A673 (cell line): ENCODE results near the gene RPP25L.

Experiments
- CTCF ChIP-seq: fragments of 300-800, 200-600 bp; sonication (generic); conservative IDR thresholded peaks from 2 replicates; pipeline ENCODE4 v1.5.1; 2017; ENCODE audit warnings: low read depth, mild to moderate bottlenecking, antibody characterized with exemption, low read length, moderate library complexity, mixed read lengths
- EZH2 ChIP-seq: fragments of 200-600 bp; sonication (generic); IDR thresholded peaks from 2 replicates; pipeline ENCODE4 v1.6.1; 2017; ENCODE audit warnings: borderline replicate concordance, low read depth, mild to moderate bottlenecking, mixed read lengths, antibody characterized with exemption, low read length; ENCODE audit not compliant: poor library complexity, severe bottlenecking

DNA sequence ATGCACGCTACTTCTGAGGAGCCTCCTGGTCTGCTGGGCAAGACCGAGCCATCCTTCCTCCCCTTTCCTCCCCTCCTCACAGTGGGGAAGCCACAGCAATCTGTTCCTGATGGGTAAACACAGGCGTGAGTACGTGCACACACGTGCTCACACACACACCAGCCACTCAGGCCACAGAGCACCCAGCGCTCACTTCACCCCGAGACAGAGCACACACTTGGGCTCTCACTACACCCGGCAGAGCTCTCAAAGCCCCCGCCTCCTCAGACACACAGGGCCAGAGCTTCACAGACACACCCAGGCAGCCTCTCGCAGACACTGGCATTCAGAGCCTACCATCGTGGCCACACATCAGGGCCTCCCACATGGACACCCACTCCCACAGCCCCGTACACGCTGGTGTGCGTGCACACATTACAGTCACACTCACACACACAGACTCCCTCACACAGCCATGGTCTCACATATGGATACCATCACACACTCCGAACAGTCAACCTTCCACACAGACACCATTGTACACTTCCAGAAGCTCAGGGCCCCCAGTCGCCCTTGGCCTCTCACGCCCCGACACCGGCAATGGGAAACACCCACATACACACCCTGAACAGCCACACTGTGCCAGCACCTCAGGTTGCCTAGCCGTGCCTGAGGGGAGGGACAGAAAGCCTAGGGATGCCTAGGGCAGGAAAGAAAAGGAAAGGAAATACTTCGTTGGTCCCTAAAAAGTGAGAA lies 35.9 kb downstream of the RPP25L start:
- TF ChIP-seq CTCF (no peak), EZH2 (no peak)
